ENCODE results near the gene LENG1. TPM values are rescaled to one million over a fixed set of nuclear protein-coding genes. Genes with fewer than 3 reads are reported as not detected.

Gene LENG1
- total and polyA plus RNA-seq, 9 of the 15 experiments (the other 6 are each of a cell fraction or from before 2014, with no cell fraction given) = 0.30 to 10.5 (median 4.7) TPM

DNA sequence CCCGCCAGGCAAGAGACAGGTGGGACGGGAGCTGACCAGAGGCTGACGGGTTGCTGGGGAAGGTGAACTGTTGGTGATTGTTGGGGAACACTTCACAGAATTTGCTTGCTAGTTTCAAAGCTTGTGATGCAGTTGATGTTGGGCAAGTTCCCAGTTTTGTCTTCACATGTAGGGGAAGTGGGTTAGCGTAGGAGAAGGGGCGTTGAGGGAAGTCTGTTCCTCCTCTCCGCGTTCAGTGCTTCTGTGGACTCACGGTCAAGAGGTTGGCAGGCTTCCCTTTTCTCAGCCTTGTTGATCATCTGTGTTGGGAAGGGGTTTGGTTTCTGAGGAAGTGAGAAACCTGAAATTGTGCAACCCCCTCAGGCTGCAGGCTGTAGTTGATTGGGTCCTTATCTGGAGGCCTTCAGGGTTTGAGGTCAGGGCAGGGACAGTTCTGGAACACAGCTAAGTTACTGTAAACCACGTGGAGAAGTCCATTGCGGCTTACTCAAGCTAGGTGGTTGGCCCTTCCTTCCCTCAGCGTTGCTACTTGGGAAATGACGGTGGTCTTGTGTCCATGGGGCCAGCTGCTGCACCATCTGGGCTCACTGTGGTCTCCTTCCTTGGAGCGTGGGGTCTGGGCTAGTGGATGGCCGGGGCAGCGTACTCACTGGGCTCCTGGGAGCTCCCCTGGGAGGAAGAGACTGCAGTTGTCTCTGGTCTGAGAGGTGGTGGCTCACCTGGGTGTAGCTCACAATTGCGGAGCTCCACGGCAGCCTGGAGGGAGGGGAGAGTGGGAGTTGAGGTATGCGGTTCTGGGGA, 48.7 kb upstream of the LENG1 start (continued):
- TF ChIP-seq PRDM10 (IDR thresholded peaks at IDR 0.05; ENCODE audit: partially characterized antibody) (peak; percentile 81), BHLHE40 (IDR thresholded peaks at IDR 0.05; ENCODE audit: low read length) (peak; percentile 82), RFX5 (IDR thresholded peaks at IDR 0.05; ENCODE audit: low read depth, low read length) (no peak; the same call in 1 of the 2 replicates), ZNF253 (CRISPR knock-in tag; conservative IDR thresholded peaks at IDR 0.05) (peak; percentile 16; the same call in 1 of the 2 replicates), HNRNPLL (IDR thresholded peaks at IDR 0.05; ENCODE audit: low read depth, low read length, poor library complexity, severe bottlenecking) (peak; percentile 56), MCM2 (IDR thresholded peaks at IDR 0.05; ENCODE audit: low read depth) (no peak), ZFX (CRISPR knock-in tag; IDR thresholded peaks at IDR 0.05) (peak; percentile 84), ZNF668 (CRISPR knock-in tag; IDR thresholded peaks at IDR 0.05) (no peak), RAD51 (IDR thresholded peaks at IDR 0.05; ENCODE audit: borderline replicate concordance, low read depth) (peak; percentile 74), BRD9 (IDR thresholded peaks at IDR 0.05; ENCODE audit: low read depth, partially characterized antibody) (peak; percentile 33), ARNT (IDR thresholded peaks at IDR 0.05) (peak; percentile 66 to 86; a peak in 2 of 4 replicates), SRSF7 (optimal IDR thresholded peaks at IDR 0.05; ENCODE audit: low read depth, low read length) (no peak), NFIC (IDR thresholded peaks at IDR 0.05) (peak; percentile 92)
- TF ChIP-seq, protein P1, sequence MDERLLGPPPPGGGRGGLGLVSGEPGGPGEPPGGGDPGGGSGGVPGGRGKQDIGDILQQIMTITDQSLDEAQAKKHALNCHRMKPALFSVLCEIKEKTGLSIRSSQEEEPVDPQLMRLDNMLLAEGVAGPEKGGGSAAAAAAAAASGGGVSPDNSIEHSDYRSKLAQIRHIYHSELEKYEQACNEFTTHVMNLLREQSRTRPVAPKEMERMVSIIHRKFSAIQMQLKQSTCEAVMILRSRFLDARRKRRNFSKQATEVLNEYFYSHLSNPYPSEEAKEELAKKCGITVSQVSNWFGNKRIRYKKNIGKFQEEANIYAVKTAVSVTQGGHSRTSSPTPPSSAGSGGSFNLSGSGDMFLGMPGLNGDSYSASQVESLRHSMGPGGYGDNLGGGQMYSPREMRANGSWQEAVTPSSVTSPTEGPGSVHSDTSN (CRISPR knock-in tag; IDR thresholded peaks at IDR 0.05; ENCODE audit: low read depth) = no peak
- TF ChIP-seq, protein P1 (tag; conservative IDR thresholded peaks at IDR 0.05; ENCODE audit: low read depth) = no peak
- TF ChIP-seq, protein P2, sequence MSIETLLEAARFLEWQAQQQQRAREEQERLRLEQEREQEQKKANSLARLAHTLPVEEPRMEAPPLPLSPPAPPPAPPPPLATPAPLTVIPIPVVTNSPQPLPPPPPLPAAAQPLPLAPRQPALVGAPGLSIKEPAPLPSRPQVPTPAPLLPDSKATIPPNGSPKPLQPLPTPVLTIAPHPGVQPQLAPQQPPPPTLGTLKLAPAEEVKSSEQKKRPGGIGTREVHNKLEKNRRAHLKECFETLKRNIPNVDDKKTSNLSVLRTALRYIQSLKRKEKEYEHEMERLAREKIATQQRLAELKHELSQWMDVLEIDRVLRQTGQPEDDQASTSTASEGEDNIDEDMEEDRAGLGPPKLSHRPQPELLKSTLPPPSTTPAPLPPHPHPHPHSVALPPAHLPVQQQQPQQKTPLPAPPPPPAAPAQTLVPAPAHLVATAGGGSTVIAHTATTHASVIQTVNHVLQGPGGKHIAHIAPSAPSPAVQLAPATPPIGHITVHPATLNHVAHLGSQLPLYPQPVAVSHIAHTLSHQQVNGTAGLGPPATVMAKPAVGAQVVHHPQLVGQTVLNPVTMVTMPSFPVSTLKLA (conservative IDR thresholded peaks at IDR 0.05) = peak; percentile 96 to 98
- TF ChIP-seq, protein P3, sequence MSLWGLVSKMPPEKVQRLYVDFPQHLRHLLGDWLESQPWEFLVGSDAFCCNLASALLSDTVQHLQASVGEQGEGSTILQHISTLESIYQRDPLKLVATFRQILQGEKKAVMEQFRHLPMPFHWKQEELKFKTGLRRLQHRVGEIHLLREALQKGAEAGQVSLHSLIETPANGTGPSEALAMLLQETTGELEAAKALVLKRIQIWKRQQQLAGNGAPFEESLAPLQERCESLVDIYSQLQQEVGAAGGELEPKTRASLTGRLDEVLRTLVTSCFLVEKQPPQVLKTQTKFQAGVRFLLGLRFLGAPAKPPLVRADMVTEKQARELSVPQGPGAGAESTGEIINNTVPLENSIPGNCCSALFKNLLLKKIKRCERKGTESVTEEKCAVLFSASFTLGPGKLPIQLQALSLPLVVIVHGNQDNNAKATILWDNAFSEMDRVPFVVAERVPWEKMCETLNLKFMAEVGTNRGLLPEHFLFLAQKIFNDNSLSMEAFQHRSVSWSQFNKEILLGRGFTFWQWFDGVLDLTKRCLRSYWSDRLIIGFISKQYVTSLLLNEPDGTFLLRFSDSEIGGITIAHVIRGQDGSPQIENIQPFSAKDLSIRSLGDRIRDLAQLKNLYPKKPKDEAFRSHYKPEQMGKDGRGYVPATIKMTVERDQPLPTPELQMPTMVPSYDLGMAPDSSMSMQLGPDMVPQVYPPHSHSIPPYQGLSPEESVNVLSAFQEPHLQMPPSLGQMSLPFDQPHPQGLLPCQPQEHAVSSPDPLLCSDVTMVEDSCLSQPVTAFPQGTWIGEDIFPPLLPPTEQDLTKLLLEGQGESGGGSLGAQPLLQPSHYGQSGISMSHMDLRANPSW (CRISPR knock-in tag; IDR thresholded peaks at IDR 0.05) = no peak; the same call in 1 of the 2 replicates

Data from K562 (cell line).